Posterior cingulate gyrus (tissue), 11 donors: ENCODE results near the gene SPTSSA.

ENCODE experiments used
- DNase-seq, 10 donors: peaks; one replicate each; pipeline versions ENCODE4 v3.0.0 to v3.0.0-alpha.2; 2020 to 2021; ENCODE audit warnings: mixed read lengths in 3 of 10
- intact Hi-C: fragments of 100-400 bp; cut with DNase I; formaldehyde crosslinking; loops from one replicate; pipeline ENCODE4 v1.15.1; 2023

Gene SPTSSA

GRCh38 chr14:34474187-34474679 lies 12.2 kb upstream of the SPTSSA start:
- intact Hi-C loops = no loop called here
- DNase-seq = no peak

GRCh38 chr14:34472706-34473279 lies 10.8 kb upstream of the SPTSSA start:
- intact Hi-C loops = no loop called here
- DNase-seq = no peak

GRCh38 chr14:34470319-34470718 lies 8.3 kb upstream of the SPTSSA start:
- intact Hi-C loops = no loop called here
- DNase-seq = no peak

- intact Hi-C loops = no loop called here
Measured at GRCh38 chr14:34466691-34467090, 4.7 kb upstream of the SPTSSA start.

GRCh38 chr14:34465069-34465859 lies 3.2 kb upstream of the SPTSSA start:
- no peak for DNase-seq
- intact Hi-C loops = no loop called here

More at GRCh38 chr14:34466691-34467090, 4.7 kb upstream of the SPTSSA start:
- no peak for DNase-seq

GRCh38 chr14:34463598-34463961 lies 1.5 kb upstream of the SPTSSA start:
- intact Hi-C loops = loop anchor here (5.0 kb wide), 1 partner anchor 74 kb away; the partner anchor contains the start of gene EAPP

GRCh38 chr14:34461334-34462131 lies 507 bp downstream of the SPTSSA start:
- intact Hi-C loops = loop anchor here (5.0 kb wide), 1 partner anchor 76 kb away; the partner anchor contains the start of gene EAPP
- DNase-seq = peak in 8 of 10 donors; percentile 15 to 88 (median 26)

More at GRCh38 chr14:34463598-34463961, 1.5 kb upstream of the SPTSSA start:
- no peak for DNase-seq

GRCh38 chr14:34460841-34461240 lies 1.2 kb downstream of the SPTSSA start:
- intact Hi-C loops = loop anchor here (5.0 kb wide), 1 partner anchor 76 kb away; the partner anchor contains the start of gene EAPP
- no peak for DNase-seq

GRCh38 chr14:34460295-34460694 lies 1.7 kb downstream of the SPTSSA start:
- intact Hi-C loops = loop anchor here (5.0 kb wide), 1 partner anchor 77 kb away; the partner anchor contains the start of gene EAPP
- no peak for DNase-seq

- intact Hi-C loops = no loop called here
- DNase-seq = no peak
Measured at GRCh38 chr14:34457186-34457585, 4.9 kb downstream of the SPTSSA start.

- no peak for DNase-seq
- intact Hi-C loops = no loop called here
Measured at GRCh38 chr14:34453226-34453625, 8.8 kb downstream of the SPTSSA start.

- DNase-seq = no peak
- intact Hi-C loops = no loop called here
Measured at GRCh38 chr14:34452258-34452822, 9.7 kb downstream of the SPTSSA start.

- DNase-seq = no peak
- intact Hi-C loops = no loop called here
Measured at GRCh38 chr14:34450958-34451357, 11.1 kb downstream of the SPTSSA start.

- DNase-seq = no peak
- intact Hi-C loops = no loop called here
Measured at GRCh38 chr14:34450542-34450915, 11.5 kb downstream of the SPTSSA start.

- intact Hi-C loops = no loop called here
- no peak for DNase-seq
Measured at GRCh38 chr14:34449819-34450541, 12.1 kb downstream of the SPTSSA start.

GRCh38 chr14:34439090-34439489 lies 22.9 kb downstream of the SPTSSA start:
- intact Hi-C loops = no loop called here
- no peak for DNase-seq

- intact Hi-C loops = no loop called here
- DNase-seq = no peak
Measured at GRCh38 chr14:34438438-34438837, 23.6 kb downstream of the SPTSSA start.

GRCh38 chr14:34437729-34438080 lies 24.3 kb downstream of the SPTSSA start:
- no peak for DNase-seq
- intact Hi-C loops = no loop called here

- DNase-seq = no peak
- intact Hi-C loops = no loop called here
Measured at GRCh38 chr14:34436960-34437728, 24.9 kb downstream of the SPTSSA start.
